Parathyroid adenoma (tissue), 2 donors: ENCODE results near the gene TCAF1.
"Not testable (repeated sequence)": the region's sequence is repeated elsewhere in the genome, so short reads cannot be mapped to it uniquely, and the experiment has no call there.

Source experiments
- H2AFZ ChIP-seq: fragments of 300-600 bp; sonication (generic); one replicate; pipeline ENCODE4 v1.7.0; 2017; ENCODE audit warnings: antibody characterized with exemption, mild to moderate bottlenecking
- H3K27ac ChIP-seq: fragments of 300-600 bp; sonication (generic); one replicate; pipeline ENCODE4 v1.7.0; 2017
- H3K27me3 ChIP-seq: fragments of 300-600 bp; sonication (generic); one replicate; pipeline ENCODE4 v1.7.0; 2017; ENCODE audit warnings: low read length; ENCODE audit not compliant: control insufficient read depth, insufficient read depth
- H3K36me3 ChIP-seq: fragments of 300-600 bp; sonication (generic); one replicate; pipeline ENCODE4 v1.7.0; 2017; ENCODE audit warnings: low read length; ENCODE audit not compliant: control insufficient read depth, insufficient read depth
- H3K4me1 ChIP-seq: fragments of 300-600 bp; sonication (generic); one replicate; pipeline ENCODE4 v1.7.0; 2017; ENCODE audit warnings: control low read depth
- H3K4me2 ChIP-seq: fragments of 300-600 bp; sonication (generic); one replicate; pipeline ENCODE4 v1.7.0; 2017; ENCODE audit warnings: low read length
- H3K4me3 ChIP-seq: fragments of 300-600 bp; sonication (generic); one replicate; pipeline ENCODE4 v1.7.0; 2017; ENCODE audit warnings: low read depth, low read length
- H3K79me2 ChIP-seq: fragments of 300-600 bp; sonication (generic); one replicate; pipeline ENCODE4 v1.7.0; 2017; ENCODE audit warnings: control low read depth
- H3K9ac ChIP-seq: fragments of 300-600 bp; sonication (generic); one replicate; pipeline ENCODE4 v1.7.0; 2017; ENCODE audit warnings: mild to moderate bottlenecking
- H3K9me3 ChIP-seq: fragments of 300-600 bp; sonication (generic); one replicate; pipeline ENCODE4 v1.7.0; 2017; ENCODE audit warnings: low read length; ENCODE audit not compliant: control insufficient read depth
- CTCF ChIP-seq: fragments of 300-600 bp; sonication (generic); IDR thresholded peaks from one replicate; pipeline ENCODE4 v1.7.0; 2017; ENCODE audit warnings: antibody characterized with exemption, mild to moderate bottlenecking
- donor health status: primary hyperparathyroidism.

The TCAF1 gene

GRCh38 chr7:143837223-143837622 lies 64.8 kb downstream of the TCAF1 start:
- H3K27ac ChIP-seq, H3K9ac ChIP-seq, H3K4me2 ChIP-seq, H3K36me3 ChIP-seq, H3K4me3 ChIP-seq, H3K79me2 ChIP-seq, H3K9me3 ChIP-seq, H3K4me1 ChIP-seq, H3K27me3 ChIP-seq, H2AFZ ChIP-seq: not testable (repeated sequence)
- TF ChIP-seq CTCF, result peak; percentile 50

GRCh38 chr7:143836622-143837021 lies 65.4 kb downstream of the TCAF1 start:
- not testable (repeated sequence) for H3K9ac ChIP-seq, H3K4me1 ChIP-seq, H3K79me2 ChIP-seq, H3K36me3 ChIP-seq, H3K27me3 ChIP-seq, H3K9me3 ChIP-seq, H3K4me2 ChIP-seq
- Histone ChIP-seq H2AFZ (peak overlapping the region; percentile 67), H3K4me3 (peak overlapping the region; percentile 47), H3K27ac (peak overlapping the region; percentile 53)

- not testable (repeated sequence) for H2AFZ ChIP-seq, H3K4me3 ChIP-seq, H3K4me1 ChIP-seq, H3K9me3 ChIP-seq, H3K79me2 ChIP-seq, H3K36me3 ChIP-seq, H3K9ac ChIP-seq, H3K27me3 ChIP-seq, H3K4me2 ChIP-seq
- H3K27ac ChIP-seq, result peak overlapping the region; percentile 53
Measured at GRCh38 chr7:143836088-143836487, 65.9 kb downstream of the TCAF1 start.

GRCh38 chr7:143826578-143826977 lies 75.4 kb downstream of the TCAF1 start:
- not testable (repeated sequence) for H3K4me2 ChIP-seq, H3K4me3 ChIP-seq, H3K9ac ChIP-seq, H3K79me2 ChIP-seq, H3K9me3 ChIP-seq, H3K27ac ChIP-seq, H3K36me3 ChIP-seq, H3K4me1 ChIP-seq, H3K27me3 ChIP-seq, H2AFZ ChIP-seq

GRCh38 chr7:143824295-143825135 lies 77.5 kb downstream of the TCAF1 start:
- H3K27me3 ChIP-seq, H3K4me1 ChIP-seq, H3K4me2 ChIP-seq, H3K27ac ChIP-seq, H3K9me3 ChIP-seq, H3K36me3 ChIP-seq, H3K79me2 ChIP-seq, H3K4me3 ChIP-seq, H3K9ac ChIP-seq, H2AFZ ChIP-seq: not testable (repeated sequence)

GRCh38 chr7:143823634-143824294 lies 78.2 kb downstream of the TCAF1 start:
- not testable (repeated sequence) for H3K36me3 ChIP-seq, H3K9me3 ChIP-seq, H3K4me3 ChIP-seq, H3K27ac ChIP-seq, H3K4me2 ChIP-seq, H3K4me1 ChIP-seq, H2AFZ ChIP-seq, H3K79me2 ChIP-seq, H3K9ac ChIP-seq, H3K27me3 ChIP-seq

GRCh38 chr7:143821392-143822277 lies 80.3 kb downstream of the TCAF1 start:
- H3K27me3 ChIP-seq, H3K79me2 ChIP-seq, H3K4me1 ChIP-seq, H2AFZ ChIP-seq, H3K9me3 ChIP-seq, H3K4me2 ChIP-seq, H3K9ac ChIP-seq, H3K4me3 ChIP-seq, H3K36me3 ChIP-seq, H3K27ac ChIP-seq: not testable (repeated sequence)

- H3K27me3 ChIP-seq, H3K4me3 ChIP-seq: not testable (repeated sequence)
Measured at GRCh38 chr7:143817873-143818272, 84.1 kb downstream of the TCAF1 start.

GRCh38 chr7:143816471-143817133 lies 85.4 kb downstream of the TCAF1 start:
- H3K27me3 ChIP-seq, H3K4me1 ChIP-seq, H3K9ac ChIP-seq, H3K27ac ChIP-seq, H3K9me3 ChIP-seq, H3K4me2 ChIP-seq, H3K36me3 ChIP-seq, H3K79me2 ChIP-seq, H2AFZ ChIP-seq, H3K4me3 ChIP-seq: not testable (repeated sequence)

More at GRCh38 chr7:143817873-143818272, 84.1 kb downstream of the TCAF1 start:
- not testable (repeated sequence) for H3K9ac ChIP-seq, H3K4me2 ChIP-seq, H3K79me2 ChIP-seq, H3K9me3 ChIP-seq, H3K36me3 ChIP-seq, H3K4me1 ChIP-seq, H2AFZ ChIP-seq, H3K27ac ChIP-seq
